ENCODE data around the gene NPM1. TPM values are rescaled to one million over a fixed set of nuclear protein-coding genes. Genes with fewer than 3 reads are reported as not detected.
A peak's percentile ranks its signal among the peaks of the same experiment; 100 is the strongest.

Gene NPM1
- total RNA-seq, 2 donors from 2014 or later, result 1,997 to 2,127 TPM

DNA sequence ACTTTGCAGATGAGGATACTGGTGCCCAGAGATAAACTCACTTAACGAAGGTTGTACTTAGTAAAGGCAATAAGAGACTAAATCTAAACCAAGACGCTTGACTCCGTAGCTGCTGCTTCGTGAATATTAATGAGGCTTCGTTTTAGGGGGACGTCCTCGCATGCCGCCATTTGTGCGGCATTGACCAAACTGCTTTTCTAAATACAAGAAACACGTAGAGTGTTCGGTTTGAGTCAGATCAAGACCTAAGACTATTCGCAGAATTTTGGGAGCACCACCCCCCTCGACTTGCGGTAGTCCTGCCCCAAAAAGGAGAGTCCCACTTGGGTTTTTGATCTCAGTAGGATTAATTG is 1.1 kb downstream of the NPM1 start:
- Histone ChIP-seq H3K36me3 (ENCODE audit: control insufficient read depth, insufficient read depth, low read length) (peaks cover 54% of the 10 kb centered on the region), H3K4me3 (ENCODE audit: low read length) (peak overlapping the region; percentile 97), H3K9me3 (ENCODE audit: control insufficient read depth, low read length) (no peaks in the 10 kb centered on the region), H3K4me1 (ENCODE audit: control insufficient read depth, insufficient read depth, low read length) (no peaks in the 10 kb centered on the region), H3K27me3 (ENCODE audit: control insufficient read depth, insufficient read depth, low read length, poor library complexity, severe bottlenecking) (no peaks in the 10 kb centered on the region), H3K27ac (ENCODE audit: low read depth, low read length) (peak overlapping the region; percentile 82), H3K9ac (ENCODE audit: extremely low read depth, low read length, poor library complexity, severe bottlenecking) (peak overlapping the region; percentile 97)
- Mint-ChIP-seq H3K27me3 (ENCODE audit: insufficient read depth) (no peaks in the 10 kb centered on the region), H3K27ac (peak overlapping the region; percentile 100), H3K4me3 (peak overlapping the region; percentile 99), H3K9me3 (peaks cover 2% of the 10 kb centered on the region), H3K4me1 (peaks cover 27% of the 10 kb centered on the region), H3K36me3 (ENCODE audit: low read depth) (peaks cover 58% of the 10 kb centered on the region)
- whole genome bisulfite sequencing, 2 experiments (ENCODE audit: insufficient coverage in 1 of 2, insufficient read length in 1 of 2), result 0 to 1% methylated on average over 14 of the region's 14 CpGs
- TF ChIP-seq, protein P1, sequence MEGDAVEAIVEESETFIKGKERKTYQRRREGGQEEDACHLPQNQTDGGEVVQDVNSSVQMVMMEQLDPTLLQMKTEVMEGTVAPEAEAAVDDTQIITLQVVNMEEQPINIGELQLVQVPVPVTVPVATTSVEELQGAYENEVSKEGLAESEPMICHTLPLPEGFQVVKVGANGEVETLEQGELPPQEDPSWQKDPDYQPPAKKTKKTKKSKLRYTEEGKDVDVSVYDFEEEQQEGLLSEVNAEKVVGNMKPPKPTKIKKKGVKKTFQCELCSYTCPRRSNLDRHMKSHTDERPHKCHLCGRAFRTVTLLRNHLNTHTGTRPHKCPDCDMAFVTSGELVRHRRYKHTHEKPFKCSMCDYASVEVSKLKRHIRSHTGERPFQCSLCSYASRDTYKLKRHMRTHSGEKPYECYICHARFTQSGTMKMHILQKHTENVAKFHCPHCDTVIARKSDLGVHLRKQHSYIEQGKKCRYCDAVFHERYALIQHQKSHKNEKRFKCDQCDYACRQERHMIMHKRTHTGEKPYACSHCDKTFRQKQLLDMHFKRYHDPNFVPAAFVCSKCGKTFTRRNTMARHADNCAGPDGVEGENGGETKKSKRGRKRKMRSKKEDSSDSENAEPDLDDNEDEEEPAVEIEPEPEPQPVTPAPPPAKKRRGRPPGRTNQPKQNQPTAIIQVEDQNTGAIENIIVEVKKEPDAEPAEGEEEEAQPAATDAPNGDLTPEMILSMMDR (conservative IDR thresholded peaks at IDR 0.05), result no peak
- DNase-seq, result no peak

DNA sequence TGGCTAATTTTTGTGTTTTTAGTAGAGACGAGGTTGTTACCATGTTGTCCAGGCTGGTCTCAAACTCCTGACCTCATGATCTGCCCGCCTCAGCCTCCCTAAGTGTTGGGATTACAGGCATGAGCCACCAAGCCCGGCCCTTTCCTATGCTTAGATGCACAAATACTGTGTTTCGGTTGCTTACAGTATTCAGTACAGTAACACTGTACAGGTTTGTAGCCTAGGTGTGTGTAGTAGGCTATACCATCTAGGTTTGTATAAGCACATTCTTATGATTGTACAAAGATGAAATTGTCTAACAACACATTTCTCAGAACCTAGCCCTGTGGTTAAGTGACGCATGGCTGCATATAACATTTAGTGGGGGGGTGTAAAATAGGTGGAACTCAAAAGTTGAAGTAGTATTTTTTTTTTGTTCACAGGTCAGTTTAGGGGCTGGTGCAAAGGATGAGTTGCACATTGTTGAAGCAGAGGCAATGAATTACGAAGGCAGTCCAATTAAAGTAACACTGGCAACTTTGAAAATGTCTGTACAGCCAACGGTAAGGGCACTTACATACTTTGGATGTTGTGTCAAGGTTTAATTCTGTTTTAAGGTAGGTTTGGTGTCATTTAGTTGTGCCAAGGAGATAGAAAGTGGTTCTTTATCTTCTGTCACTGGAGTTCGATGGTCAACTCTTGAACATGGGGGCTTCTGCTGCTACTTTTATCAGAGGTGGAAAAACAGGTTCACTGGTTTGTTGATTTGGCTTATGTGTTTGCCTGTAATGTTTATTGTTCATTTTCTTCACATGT is 3.4 kb downstream of the NPM1 start:
- Mint-ChIP-seq H3K4me1 (peaks cover 33% of the 10 kb centered on the region), H3K9me3 (peaks cover 2% of the 10 kb centered on the region), H3K27ac (peak overlapping the region; percentile 100), H3K27me3 (ENCODE audit: insufficient read depth) (no peaks in the 10 kb centered on the region), H3K4me3 (peak overlapping the region; percentile 99), H3K36me3 (ENCODE audit: low read depth) (peaks cover 80% of the 10 kb centered on the region)
- TF ChIP-seq, protein P1 (conservative IDR thresholded peaks at IDR 0.05), result no peak
- Histone ChIP-seq H3K4me1 (ENCODE audit: control insufficient read depth, insufficient read depth, low read length) (peaks cover 3% of the 10 kb centered on the region), H3K27me3 (ENCODE audit: control insufficient read depth, insufficient read depth, low read length, poor library complexity, severe bottlenecking) (no peaks in the 10 kb centered on the region), H3K36me3 (ENCODE audit: control insufficient read depth, insufficient read depth, low read length) (peaks cover 76% of the 10 kb centered on the region), H3K9me3 (ENCODE audit: control insufficient read depth, low read length) (no peaks in the 10 kb centered on the region), H3K27ac (ENCODE audit: low read depth, low read length) (no peak overlapping the region), H3K9ac (ENCODE audit: extremely low read depth, low read length, poor library complexity, severe bottlenecking) (peak overlapping the region; percentile 17), H3K4me3 (ENCODE audit: low read length) (peak overlapping the region; percentile 97)
- DNase-seq, result no peak
- WGBS, 2 experiments (ENCODE audit: insufficient coverage in 1 of 2, insufficient read length in 1 of 2), result 79 to 82% methylated on average over 5 to 8 of the region's 8 CpGs

DNA sequence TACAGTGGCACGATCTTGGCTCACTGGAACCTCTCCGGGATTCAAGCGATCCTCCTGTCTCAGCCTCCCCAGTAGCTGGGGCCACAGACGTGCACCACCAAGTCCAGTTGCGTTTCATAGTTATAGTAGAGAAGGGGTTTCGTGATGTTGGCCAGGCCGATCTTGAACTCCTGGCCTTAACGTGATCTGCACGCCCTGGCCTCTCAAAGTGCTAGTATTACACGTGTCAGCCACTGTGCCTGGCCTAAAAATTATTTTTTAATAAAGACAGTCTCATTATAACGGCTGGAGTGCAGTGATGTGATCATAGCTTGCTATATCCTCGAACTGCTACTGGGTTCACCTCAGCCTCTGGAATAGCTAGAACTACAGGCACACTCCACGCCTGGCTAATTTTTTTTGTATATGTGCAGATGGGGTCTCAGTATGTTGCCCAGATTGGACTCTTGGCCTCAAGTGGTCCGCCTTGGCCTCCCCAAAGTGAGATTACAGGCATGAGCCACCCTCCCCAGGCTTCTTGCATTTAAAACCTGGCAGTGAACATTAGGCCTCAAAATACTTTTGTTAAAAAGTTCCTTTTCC is 4.4 kb downstream of the NPM1 start:
- no peaks in the 10 kb centered on the region for H3K27me3 Mint-ChIP-seq (ENCODE audit: insufficient read depth)
- H3K4me1 Mint-ChIP-seq, result peaks cover 37% of the 10 kb centered on the region
- peaks cover 2% of the 10 kb centered on the region for H3K9me3 Mint-ChIP-seq
- peak overlapping the region; percentile 48 for H3K27ac Mint-ChIP-seq
- peak overlapping the region; percentile 16 for H3K4me3 Mint-ChIP-seq
- peak; percentile 45 for DNase-seq
- Histone ChIP-seq H3K9ac (ENCODE audit: extremely low read depth, low read length, poor library complexity, severe bottlenecking) (no peak overlapping the region), H3K27me3 (ENCODE audit: control insufficient read depth, insufficient read depth, low read length, poor library complexity, severe bottlenecking) (no peaks in the 10 kb centered on the region), H3K4me3 (ENCODE audit: low read length) (peak overlapping the region; percentile 97), H3K9me3 (ENCODE audit: control insufficient read depth, low read length) (no peaks in the 10 kb centered on the region), H3K36me3 (ENCODE audit: control insufficient read depth, insufficient read depth, low read length) (peaks cover 87% of the 10 kb centered on the region), H3K4me1 (ENCODE audit: control insufficient read depth, insufficient read depth, low read length) (peaks cover 7% of the 10 kb centered on the region), H3K27ac (ENCODE audit: low read depth, low read length) (no peak overlapping the region)
- 82 to 89% methylated on average over 13 to 14 of the region's 14 CpGs for WGBS, 2 experiments (ENCODE audit: insufficient coverage in 1 of 2, insufficient read length in 1 of 2)
- peaks cover 90% of the 10 kb centered on the region for H3K36me3 Mint-ChIP-seq (ENCODE audit: low read depth)
- TF ChIP-seq, protein P1 (conservative IDR thresholded peaks at IDR 0.05), result no peak
